HG03135 (cell line): ENCODE measurements around the gene PDCL2.
"Not testable (repeated sequence)": the region's sequence is repeated elsewhere in the genome, so short reads cannot be mapped to it uniquely, and the experiment has no call there.

Experiments used
- ATAC-seq: cut with Tn5 transposase; IDR thresholded peaks from one replicate; pipeline ENCODE4 v1.9.1; 2021; ENCODE audit warnings: mild to moderate bottlenecking, moderate library complexity; ENCODE audit not compliant: unreplicated experiment

Gene PDCL2, protein sequence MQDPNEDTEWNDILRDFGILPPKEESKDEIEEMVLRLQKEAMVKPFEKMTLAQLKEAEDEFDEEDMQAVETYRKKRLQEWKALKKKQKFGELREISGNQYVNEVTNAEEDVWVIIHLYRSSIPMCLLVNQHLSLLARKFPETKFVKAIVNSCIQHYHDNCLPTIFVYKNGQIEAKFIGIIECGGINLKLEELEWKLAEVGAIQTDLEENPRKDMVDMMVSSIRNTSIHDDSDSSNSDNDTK

DNA sequence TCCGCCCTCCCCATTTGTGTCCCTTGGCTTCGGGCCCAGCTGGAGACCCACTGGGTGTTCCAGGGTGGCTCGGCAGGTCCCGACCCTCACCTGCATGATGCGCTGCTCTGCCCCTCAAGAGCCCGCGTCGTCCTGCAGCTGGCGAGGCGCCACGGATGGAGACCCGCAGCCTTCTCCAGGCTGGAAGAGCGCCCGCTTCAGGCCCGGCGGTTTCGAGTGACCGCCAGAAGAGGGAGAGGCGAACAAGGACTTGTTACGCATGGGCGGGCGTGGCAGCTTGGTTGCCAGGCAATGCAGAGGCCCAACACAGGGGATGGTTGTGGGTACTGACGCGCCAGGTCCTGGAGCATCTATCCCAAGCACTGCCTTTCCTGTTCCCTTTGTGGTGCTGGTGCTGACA lies at the start of gene PDCL2:
Gene PDCL2 (minus strand): TSS at position 232 of the 400 bp plus-strand sequence. CDS start 136 bp downstream, at position 96.
- no peak for ATAC-seq

GRCh38 chr4:55637272-55637820 lies 45.3 kb upstream of the PDCL2 start:
- no peak for ATAC-seq

DNA sequence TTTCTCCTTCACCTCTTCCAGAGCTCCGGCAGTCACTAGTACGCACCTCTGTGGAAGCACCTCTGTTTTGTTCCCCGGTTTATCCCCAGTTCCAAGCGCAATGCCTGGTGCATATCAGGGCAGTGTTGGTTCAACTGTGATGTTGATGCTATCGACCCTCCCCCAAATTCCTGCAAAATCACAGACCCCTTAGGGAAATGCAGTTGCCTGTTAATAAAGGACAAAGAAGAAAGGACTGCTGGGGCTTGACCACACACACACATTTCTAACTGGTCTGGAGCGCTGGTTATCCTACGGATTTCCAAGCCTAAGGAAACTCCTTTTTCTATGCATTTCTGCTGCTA lies 44.6 kb upstream of the PDCL2 start:
- no peak for ATAC-seq

GRCh38 chr4:55635741-55636655 lies 44.0 kb upstream of the PDCL2 start, which contains the start of gene NMU:
Gene NMU, minus strand, starts transcription at chr4:55636298. Its CDS starts 106 bp downstream, at chr4:55636192.
- ATAC-seq, result peak; percentile 72

GRCh38 chr4:55635282-55635681 lies 43.2 kb upstream of the PDCL2 start:
- ATAC-seq, result no peak

- ATAC-seq, result no peak
These were observed 42.5 kb upstream of the PDCL2 start for GRCh38 chr4:55634417-55635128.

DNA sequence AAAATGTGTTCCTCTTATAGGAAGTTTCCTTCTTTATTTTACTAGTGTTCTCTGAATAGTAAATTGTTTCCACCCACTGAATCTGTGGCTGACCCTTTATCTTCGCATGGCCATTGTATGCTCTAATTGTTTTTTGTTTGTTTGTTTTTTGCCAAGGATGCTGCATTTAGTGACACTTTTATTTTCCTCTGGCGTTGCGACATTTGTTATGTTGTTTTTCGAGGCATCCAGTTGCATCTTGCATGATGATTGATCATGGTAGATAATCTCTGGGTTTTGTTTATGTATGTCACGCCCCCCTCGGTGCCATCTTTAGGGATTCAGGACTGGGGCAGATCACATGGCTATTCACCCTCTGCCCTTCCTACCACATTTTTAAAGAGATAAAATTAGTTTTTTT lies 41.9 kb upstream of the PDCL2 start:
- ATAC-seq, result no peak

GRCh38 chr4:55625835-55626234 lies 33.8 kb upstream of the PDCL2 start:
- ATAC-seq, result no peak

DNA sequence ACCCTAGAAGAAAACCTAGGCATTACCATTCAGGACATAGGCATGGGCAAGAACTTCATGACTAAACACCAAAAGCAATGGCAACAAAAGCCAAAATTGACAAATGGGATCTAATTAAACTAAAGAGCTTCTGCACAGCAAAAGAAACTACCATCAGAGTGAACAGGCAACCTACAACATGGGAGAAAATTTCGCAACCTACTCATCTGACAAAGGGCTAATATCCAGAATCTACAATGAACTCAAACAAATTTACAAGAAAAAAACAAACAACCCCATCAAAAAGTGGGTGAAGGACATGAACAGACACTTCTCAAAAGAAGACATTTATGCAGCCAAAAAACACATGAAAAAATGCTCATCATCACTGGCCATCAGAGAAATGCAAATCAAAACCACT lies 32.0 kb upstream of the PDCL2 start:
- ATAC-seq, result not testable (repeated sequence)

- no peak for ATAC-seq
These were observed 26.6 kb upstream of the PDCL2 start for GRCh38 chr4:55618546-55619143.

GRCh38 chr4:55617587-55618197 lies 25.6 kb upstream of the PDCL2 start:
- ATAC-seq, result peak; percentile 84

GRCh38 chr4:55615008-55615407 lies 23.0 kb upstream of the PDCL2 start:
- ATAC-seq, result no peak

GRCh38 chr4:55613621-55614020 lies 21.6 kb upstream of the PDCL2 start:
- ATAC-seq, result no peak

DNA sequence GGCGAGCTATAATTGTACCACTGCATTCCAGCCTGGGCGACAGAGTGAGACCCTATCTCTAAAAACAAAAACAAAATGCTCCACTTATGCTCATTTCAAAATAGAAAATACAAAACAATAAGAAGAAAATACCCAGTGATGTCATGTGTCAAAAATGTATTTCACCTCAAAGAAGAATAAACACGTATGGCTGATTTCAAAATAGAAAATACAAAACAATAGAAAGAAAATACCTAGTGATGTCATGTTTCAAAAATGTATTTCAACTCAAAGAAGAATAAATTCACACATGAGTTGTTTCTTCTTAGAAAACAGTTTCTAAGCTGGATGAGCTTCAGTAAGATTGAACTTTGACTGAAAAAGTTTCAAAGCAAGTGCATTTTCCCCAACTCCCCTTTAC lies 20.3 kb upstream of the PDCL2 start:
- no peak for ATAC-seq

DNA sequence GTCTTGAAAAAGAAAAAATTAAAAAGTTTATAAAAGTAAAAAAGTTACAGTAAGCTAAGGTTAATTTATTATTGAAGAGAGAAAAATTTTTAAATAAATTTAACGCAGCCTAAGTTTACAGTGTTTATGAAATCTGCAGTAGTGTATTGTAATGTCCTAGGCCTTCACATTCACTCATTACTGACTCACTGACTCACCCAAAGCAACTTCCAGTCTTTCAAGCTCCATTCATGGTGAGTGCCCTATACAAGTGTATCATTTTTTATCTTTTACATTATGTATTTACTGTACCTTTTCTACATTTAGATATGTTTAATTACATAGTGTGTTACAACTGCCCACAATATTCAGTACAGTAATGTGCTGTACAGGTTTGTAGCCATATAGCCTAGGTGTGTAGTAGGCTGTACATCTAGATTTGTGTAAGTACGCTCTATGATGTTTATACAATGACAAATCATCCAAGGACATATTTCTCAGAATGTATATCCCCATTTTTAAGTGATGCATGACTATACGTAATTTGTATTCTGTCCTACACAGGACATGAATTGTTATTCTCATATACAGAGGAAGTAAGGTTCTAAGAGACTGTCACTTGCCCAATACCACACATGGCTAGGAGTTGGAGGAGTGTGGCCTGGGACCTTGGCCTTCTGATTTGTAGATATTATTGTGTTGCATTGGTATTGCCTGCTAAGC lies 19.5 kb upstream of the PDCL2 start:
- no peak for ATAC-seq

DNA sequence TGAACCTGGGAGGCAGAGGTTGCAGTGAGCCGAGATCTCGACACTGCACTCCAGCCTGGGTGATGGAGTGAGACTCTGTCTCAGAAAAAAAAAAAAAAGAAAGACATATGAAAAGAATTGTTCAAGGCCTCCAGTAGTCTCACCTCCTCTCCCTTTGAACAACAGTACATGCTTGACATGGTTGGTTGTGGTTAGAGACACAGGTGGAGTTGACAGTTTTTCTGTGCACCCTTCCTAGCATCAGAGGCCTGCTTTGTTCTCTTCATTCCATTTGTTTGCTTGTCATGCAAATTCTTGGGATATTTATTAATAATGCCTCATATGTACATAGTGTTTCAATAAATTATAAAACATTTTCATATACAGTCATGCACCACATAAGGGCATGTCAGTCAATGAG lies 18.3 kb upstream of the PDCL2 start:
- ATAC-seq, result no peak

GRCh38 chr4:55609393-55609866 lies 17.4 kb upstream of the PDCL2 start:
- ATAC-seq, result no peak

DNA sequence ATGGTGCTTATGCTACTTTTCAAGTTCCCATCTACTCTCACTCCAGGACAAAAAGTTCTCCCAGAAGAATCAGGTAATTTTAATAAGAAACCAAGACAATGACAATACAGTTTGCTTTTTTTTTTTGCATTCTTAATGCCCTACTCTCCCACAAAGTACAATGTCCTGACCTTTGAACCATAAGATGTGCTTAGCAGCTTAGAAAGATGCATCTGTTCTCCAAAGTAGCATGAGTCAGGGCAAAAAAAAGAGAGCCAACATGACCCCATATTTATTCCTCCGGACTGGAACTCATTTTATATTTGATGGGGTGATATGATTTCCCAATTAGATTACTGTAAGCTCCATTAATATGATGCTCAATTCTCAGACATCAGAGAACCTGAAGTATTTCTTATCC lies 16.5 kb upstream of the PDCL2 start:
- ATAC-seq, result no peak

DNA sequence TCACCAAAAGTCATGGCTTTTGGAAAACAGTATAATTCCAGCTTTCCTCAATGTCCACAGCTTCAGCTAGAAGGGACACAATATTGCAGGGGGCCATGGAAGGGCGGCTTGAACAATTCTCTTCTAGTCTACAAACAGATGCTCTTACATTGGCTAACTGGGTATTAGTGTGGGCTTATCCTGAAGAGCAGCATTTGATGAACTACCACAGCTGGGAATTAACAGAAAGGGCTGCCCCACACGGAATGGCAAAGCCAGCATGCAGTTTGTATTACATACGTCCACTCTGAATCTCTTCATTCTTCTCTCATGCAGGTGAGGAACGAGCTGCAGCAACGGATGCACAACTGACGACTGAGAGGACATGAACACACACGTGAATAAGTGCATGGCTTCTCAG lies 13.0 kb upstream of the PDCL2 start:
- no peak for ATAC-seq

- no peak for ATAC-seq
These were observed 8.6 kb upstream of the PDCL2 start for GRCh38 chr4:55600640-55601039.
